ENCODE data around the gene ASB2.

The ASB2 gene

GRCh38 chr14:93978735-93979134 is 2.4 kb upstream of the ASB2 start:
- no peak for DNase-seq

- peak; percentile 23 for DNase-seq
Observed at GRCh38 chr14:93977790-93978581, 1.6 kb upstream of the ASB2 start.

- DNase-seq = no peak
Observed at GRCh38 chr14:93977171-93977570, 801 bp upstream of the ASB2 start.

- no peak for DNase-seq
Observed at GRCh38 chr14:93975791-93976476, 436 bp downstream of the ASB2 start.

- no peak for DNase-seq
Observed at GRCh38 chr14:93974833-93975232, 1.5 kb downstream of the ASB2 start.

GRCh38 chr14:93974299-93974698 is 2.1 kb downstream of the ASB2 start:
- DNase-seq = no peak

GRCh38 chr14:93973607-93974006 is 2.8 kb downstream of the ASB2 start:
- DNase-seq = no peak

- DNase-seq = no peak
Observed at GRCh38 chr14:93972618-93973205, 3.7 kb downstream of the ASB2 start.

- DNase-seq = no peak
Observed at GRCh38 chr14:93971635-93972027, 4.7 kb downstream of the ASB2 start.

GRCh38 chr14:93970965-93971634 is 5.3 kb downstream of the ASB2 start:
- DNase-seq = no peak

- peak; percentile 25 for DNase-seq
Observed at GRCh38 chr14:93970585-93970964, 5.8 kb downstream of the ASB2 start.

- no peak for DNase-seq
Observed at GRCh38 chr14:93969082-93969828, 7.1 kb downstream of the ASB2 start.

- no peak for DNase-seq
Observed at GRCh38 chr14:93967637-93968250, 8.6 kb downstream of the ASB2 start.

GRCh38 chr14:93965946-93966474 is 10.4 kb downstream of the ASB2 start:
- no peak for DNase-seq

GRCh38 chr14:93965287-93965821 is 11.0 kb downstream of the ASB2 start:
- DNase-seq = no peak

- DNase-seq = no peak
Observed at GRCh38 chr14:93964820-93965286, 11.5 kb downstream of the ASB2 start.

- no peak for DNase-seq
Observed at GRCh38 chr14:93964281-93964680, 12.1 kb downstream of the ASB2 start.

- DNase-seq = no peak
Observed at GRCh38 chr14:93963692-93964091, 12.7 kb downstream of the ASB2 start.

- no peak for DNase-seq
Observed at GRCh38 chr14:93962701-93963601, 13.4 kb downstream of the ASB2 start.

- no peak for DNase-seq
Observed at GRCh38 chr14:93961620-93962019, 14.8 kb downstream of the ASB2 start.
